ENCODE data around the gene ZNF70. TPM values are rescaled to one million over a fixed set of nuclear protein-coding genes. Genes with fewer than 3 reads are reported as not detected.
A peak's percentile ranks its signal among the peaks of the same experiment; 100 is the strongest.

The ZNF70 gene
- total RNA-seq, 1 donor from 2014 or later, result 3.0 TPM

DNA sequence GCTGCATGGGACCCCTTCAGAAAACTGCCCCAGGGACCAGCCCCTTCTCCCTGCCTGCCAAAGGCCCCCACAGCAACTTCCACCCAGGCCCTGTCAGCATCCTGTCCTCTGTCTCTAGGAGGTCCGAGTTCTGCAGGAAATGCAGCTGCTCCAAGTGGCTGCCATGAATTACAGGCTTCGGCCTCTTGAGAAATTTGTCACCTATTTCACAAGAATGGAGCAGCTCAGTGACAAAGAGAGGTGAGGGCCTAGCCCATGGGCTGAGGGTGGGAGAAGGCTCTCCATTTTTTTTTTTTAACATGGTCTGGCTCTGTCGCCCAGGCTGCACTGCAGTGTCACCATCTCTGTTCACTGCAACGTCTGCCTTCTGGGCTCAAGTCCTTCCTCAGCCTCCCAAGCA is 52.8 kb downstream of the ZNF70 start:
- DNase-seq (ENCODE audit: low spot score), result no peak
- intact Hi-C loops (cut with DNase I), result no loop called here

GRCh38 chr22:23697031-23697970 is 53.6 kb downstream of the ZNF70 start:
- DNase-seq (ENCODE audit: low spot score), result no peak
- intact Hi-C loops (cut with DNase I), result no loop called here

GRCh38 chr22:23696326-23696851 is 54.5 kb downstream of the ZNF70 start:
- intact Hi-C loops (cut with DNase I), result no loop called here
- DNase-seq (ENCODE audit: low spot score), result peak; percentile 89

- intact Hi-C loops (cut with DNase I), result no loop called here
- DNase-seq (ENCODE audit: low spot score), result no peak
Measured at GRCh38 chr22:23695571-23696325, 55.2 kb downstream of the ZNF70 start.

DNA sequence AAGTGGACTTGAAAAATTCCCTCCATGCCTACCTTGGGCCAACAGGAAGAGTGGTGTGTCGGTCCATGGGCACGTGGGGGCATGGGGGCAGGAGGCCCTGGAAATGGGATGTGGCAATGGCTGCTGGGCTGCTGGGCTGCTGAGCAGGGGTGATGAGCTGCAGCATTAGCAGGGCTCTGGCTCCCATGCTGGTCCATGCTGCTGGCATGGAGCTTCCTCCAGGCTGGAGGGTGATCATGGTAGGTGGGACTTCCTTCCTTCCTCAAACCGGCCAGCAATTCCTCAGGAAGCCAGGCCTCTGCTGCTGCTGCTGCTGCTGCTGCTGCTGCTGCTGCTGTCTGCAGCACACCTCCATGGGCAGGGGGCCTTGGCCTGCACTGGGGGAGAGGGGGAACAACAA is 55.8 kb downstream of the ZNF70 start:
- DNase-seq (ENCODE audit: low spot score), result peak; percentile 69
- intact Hi-C loops (cut with DNase I), result no loop called here

DNA sequence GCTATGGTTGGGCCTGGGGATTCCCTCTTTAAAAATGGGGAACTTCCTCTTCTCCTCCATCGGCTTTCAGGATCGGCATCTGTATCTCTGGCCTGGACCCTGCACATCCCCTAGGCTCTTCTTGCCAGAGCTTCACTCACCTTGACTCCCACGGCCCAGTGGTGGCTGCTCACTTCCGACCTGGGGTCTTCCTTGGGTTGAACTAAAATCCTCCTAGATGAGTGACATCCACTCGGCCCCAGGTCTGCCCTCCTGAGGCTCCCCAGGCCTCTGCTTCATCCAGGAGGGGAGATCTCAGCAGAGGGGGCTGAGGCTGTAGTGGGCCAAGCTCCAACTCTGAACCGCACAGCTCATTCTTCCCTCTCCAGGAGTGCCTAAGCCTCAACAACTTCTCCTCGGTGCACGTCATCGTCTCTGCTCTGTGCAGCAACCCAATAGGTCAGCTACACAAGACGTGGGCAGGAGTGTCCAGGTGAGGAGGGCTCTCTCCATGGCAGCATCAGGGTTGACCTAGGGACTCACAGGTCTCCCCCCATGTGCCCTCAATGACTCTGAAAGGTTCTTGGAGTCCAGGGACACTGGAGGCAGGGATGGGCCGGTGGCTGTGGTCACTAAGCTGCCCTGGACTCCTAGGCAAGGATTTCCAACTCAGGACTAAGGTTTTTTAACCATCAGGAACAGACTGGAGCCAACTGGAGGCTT is 56.8 kb downstream of the ZNF70 start:
- intact Hi-C loops (cut with DNase I), result no loop called here
- peak; percentile 43 for DNase-seq (ENCODE audit: low spot score)

DNA sequence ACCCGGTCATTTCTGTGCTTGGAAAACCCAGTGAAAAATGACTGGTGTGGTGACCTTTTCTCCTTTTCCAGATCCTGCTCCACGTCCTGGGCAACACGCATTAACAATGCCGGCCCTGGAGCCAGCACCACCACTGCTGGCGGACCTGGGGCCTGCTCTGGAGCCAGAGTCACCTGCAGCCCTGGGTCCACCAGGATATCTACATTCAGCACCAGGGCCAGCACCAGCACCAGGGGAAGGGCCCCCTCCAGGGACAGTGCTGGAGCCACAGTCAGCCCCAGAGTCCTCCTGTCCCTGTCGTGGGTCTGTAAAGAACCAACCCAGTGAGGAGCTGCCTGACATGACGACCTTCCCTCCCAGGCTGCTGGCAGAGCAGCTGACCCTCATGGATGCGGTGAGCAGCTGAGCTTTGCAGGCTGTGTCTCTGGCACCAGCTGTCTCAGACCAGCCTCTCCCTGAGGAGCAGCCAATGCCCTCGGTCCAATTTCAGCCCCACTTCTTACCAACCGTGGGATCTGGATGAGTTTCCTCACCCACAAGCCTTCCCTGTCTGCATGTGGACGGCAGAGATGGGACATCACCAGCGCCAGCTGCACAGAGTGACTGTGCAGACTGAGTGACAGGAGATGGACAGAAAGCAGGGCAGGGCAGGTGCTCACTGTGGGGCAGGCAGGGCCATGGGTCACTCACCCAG is 58.2 kb downstream of the ZNF70 start:
- peak; percentile 38 for DNase-seq (ENCODE audit: low spot score)
- intact Hi-C loops (cut with DNase I), result no loop called here

DNA sequence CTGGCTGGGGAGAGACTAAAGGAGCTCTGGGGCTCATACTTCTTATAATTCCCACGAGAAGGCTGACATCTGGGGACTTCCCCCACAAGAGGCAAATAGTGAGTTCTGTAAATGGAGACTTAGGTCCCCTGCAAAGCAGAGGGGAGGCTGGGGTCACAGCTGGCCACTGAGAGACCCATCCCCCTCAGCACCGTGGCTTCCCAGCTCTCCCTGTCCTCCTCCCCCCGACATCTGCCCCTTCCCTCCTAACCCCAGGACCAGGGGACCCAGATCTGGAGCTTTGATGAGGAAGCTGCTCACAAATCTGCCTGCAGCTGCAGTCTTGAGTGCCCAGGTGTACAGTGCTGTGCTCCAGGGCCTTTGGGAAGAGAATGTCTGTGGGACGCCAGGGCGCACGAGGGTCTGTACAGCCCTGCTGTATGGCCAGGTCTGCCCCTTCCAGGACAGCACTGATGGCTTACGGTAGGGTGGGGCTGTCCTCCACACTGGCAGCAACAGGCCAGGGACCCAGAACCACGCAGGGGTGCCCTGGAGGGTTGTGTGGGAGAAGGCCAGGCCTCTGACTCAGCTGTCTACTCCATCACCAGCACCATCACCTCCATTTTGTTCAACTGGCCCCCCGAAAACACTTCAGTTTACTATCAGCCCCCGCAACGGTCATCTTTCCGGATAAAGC is 59.0 kb downstream of the ZNF70 start:
- intact Hi-C loops (cut with DNase I), result no loop called here
- peak; percentile 63 for DNase-seq (ENCODE audit: low spot score)

DNA sequence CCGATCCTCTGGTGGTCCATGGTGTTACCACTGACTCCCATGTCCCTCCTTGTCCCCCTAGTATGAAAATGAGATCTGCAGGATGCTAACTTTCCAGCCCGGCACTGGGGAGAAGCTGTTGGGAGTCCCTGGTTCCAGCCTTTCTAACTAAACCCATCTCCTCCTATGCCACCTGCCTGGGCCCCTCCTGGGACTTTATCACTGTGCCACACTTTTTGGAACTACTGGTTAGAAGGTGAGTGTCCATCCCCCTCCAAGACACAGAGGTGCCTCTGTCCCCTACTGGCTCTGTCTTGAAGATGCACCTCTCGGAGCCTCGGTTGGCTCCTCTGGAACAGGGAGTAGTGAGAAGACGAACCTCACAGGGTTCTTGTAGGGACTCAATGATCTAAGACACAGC is 60.2 kb downstream of the ZNF70 start, which contains the start of gene RGL4:
Gene RGL4 (plus strand): TSS at position 301 of the 400 bp plus-strand sequence. CDS start 1,018 bp downstream, outside the sequence.
- DNase-seq (ENCODE audit: low spot score), result no peak

DNA sequence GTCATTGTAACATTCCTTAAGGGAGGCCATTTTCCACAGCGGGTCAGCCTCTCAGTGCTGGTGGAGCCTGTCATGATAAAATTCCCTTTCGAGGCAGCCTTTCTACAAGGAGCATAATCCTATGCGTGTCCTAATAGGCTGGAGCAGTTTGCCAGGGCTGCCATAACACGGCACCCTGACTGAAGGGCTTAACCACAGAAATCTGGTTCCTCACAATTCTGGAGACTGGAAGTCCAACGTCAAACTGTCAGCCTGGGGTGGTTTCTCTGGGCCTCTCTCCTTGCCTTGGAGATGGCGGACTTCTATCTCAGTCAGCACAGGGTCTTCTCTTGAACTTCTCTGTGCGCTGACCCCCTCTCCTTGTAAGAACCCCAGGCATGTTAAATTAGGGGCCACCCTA is 61.5 kb downstream of the ZNF70 start:
- no peak for DNase-seq (ENCODE audit: low spot score)
- intact Hi-C loops (cut with DNase I), result no loop called here

More for the DNA sequence above, 60.2 kb downstream of the ZNF70 start, which contains the start of gene RGL4:
- intact Hi-C loops (cut with DNase I), result no loop called here

Other genes starting within 250 kb of the ZNF70 start
- gene IGLL1, start 170.8 kb downstream of the ZNF70 start, total RNA-seq, result not detected
- not detected for gene DRICH1, start 118.8 kb downstream of the ZNF70 start, total RNA-seq
- gene RGL4, start 60.1 kb downstream of the ZNF70 start, total RNA-seq, result 0.24 TPM
- 2.1 TPM for gene VPREB3, start 3.3 kb upstream of the ZNF70 start, total RNA-seq
- not detected for gene C22orf15, start 11.9 kb upstream of the ZNF70 start, total RNA-seq
- gene CHCHD10, start 16.9 kb upstream of the ZNF70 start, total RNA-seq, result 1,008 TPM
- 6.2 TPM for gene MMP11, start 21.7 kb upstream of the ZNF70 start, total RNA-seq
- gene SMARCB1, start 35.9 kb upstream of the ZNF70 start, total RNA-seq, result 50.4 TPM
- gene DERL3, start 87.9 kb upstream of the ZNF70 start, total RNA-seq, result 2.2 TPM
- 19.7 TPM for gene SLC2A11, start 106.8 kb upstream of the ZNF70 start, total RNA-seq
- 317 TPM for gene MIF, start 143.3 kb upstream of the ZNF70 start, total RNA-seq
- gene GSTT2B, start 210.1 kb upstream of the ZNF70 start, total RNA-seq, result 21.1 TPM
- gene DDTL, start 215.8 kb upstream of the ZNF70 start, total RNA-seq, result 3.5 TPM
- gene DDT, start 223.3 kb upstream of the ZNF70 start, total RNA-seq, result 128 TPM
- gene GSTT2, start 229.0 kb upstream of the ZNF70 start, total RNA-seq, result 0.43 TPM